ENCODE measurements around the gene PHF3.

DNA sequence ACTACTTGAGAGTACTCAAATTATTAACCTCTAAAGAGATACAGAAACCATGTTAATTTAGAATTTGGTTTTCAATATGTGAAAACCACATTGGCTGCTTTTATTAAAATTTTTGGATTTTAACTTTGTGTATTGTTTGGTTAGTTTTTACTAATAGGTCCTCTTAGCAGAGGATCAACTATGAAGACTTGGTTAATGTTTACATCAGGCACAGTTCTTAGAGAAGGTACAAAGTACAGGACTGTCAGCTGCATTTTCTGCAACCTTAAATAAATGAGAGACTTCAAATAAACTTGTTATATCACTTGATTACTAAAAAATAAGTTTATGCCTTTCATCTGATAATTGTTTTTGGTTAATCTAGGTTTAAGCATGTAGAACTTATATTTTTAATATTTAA is 89.1 kb downstream of the PHF3 start:
- TF ChIP-seq GATA2 (IDR thresholded peaks at IDR 0.05; ENCODE audit: low read depth, low read length) (no peak), GATA3 (IDR thresholded peaks at IDR 0.05; ENCODE audit: low read depth, low read length) (no peak)

Measured in SH-SY5Y (cell line).